Stimulated activated CD8-positive, alpha-beta memory T cell treated with anti-CD3 and anti-CD28 coated beads, Interleukin-4, amount 100 ng/mL, for 24 hours (primary cell): ENCODE data around the gene SC5D.

Experiments used
- DNase-seq: peaks from one replicate; pipeline ENCODE4 v3.0.0-alpha.2; 2020; ENCODE audit warnings: low read depth

SC5D gene

DNA sequence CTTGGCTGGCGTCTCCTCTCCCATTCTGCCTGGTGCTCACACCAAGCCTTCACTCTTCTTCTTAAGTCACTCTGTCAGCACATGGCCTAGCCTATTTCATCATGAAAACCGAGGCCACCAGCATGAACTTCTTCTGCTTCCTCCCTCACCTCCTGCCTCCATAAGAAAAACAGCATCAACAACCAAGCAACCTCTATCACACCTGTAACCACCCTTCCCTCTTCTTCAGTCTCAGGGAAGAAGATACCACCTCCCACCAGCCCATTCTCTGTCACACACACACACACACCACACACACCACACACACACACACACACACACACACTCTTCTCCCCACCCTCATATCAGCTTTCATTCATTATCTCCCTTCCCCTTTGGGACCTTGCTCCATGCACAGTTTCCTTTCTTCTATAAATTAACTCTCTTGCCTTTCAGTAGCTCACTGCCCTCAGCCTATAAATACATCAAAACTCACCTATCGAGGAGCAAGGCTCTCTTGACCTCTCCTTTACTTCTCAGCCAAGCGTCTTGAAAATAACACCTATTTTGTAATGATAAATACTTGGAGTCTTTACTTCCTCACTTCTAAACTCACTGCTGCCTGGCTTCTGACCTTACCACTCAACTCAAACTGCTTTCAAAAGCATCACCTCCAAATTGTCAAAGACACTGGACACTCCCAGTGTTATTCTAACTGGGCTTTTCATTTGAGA is 36.6 kb downstream of the SC5D start:
- DNase-seq, result no peak

DNA sequence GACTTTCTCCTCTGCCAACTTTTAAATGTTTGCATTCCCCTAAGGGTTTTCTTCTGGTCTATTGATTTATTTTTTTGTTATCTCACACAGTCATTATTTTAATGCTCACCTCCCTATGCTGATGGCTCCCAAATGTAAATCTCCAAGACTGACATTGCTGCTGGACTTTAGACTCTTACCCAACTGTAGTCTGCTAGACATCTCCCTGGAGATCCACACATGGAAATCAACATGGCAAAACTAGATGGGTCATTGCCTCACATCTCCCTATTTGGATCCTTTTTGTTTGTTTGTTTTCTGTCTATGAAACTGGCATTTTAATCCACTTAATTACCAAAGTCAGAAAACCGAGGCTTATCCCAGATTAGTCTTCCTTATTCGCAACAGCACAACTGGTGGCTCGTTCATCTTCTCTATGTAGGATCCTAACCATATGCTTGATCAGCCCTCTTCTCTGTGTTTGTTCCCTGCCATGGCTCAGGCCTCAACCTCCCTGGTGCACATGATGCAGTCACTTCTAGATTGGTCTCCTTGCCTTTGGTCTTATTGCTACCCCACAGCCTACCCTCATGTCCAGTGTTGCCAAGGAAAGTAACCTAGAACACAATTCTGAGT is 37.3 kb downstream of the SC5D start:
- DNase-seq, result no peak

DNA sequence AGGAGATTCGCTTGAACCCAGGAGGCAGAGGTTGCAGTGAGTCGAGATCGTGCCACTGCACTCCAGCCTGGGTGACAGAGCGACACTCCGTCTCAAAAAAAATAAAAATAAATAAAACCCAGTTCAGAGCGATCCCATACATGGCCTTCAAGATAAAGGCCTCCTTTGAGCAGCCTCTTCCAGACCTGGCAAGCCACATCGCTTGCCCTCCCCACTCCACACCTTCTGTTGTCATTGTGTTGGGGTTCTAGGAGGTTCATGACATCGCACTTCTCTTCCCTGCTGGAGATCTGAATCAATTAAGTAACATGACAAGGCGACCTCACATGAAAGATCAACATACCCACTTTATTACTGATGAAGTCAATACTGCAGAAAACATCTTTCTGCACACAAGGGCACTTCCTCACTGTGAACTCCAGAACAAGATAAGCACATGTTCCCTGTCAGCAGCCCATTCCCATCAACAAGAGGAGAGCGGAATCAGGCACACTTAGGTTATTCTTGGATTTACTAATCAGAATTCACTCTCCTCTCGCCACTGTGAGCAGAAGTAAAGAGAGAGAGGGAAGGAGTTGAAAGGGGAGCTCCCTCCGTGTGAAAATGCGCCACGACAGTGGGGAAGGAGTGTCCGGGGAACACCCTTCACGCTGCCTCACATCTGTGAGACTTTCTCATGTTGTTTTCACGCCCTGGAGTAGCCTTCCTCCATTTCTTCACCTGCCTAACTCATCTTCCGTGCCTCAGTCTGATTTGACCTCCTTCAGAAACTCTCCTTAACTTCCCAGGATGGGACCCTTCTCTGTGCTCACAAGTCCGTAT is 38.3 kb downstream of the SC5D start:
- DNase-seq, result no peak

DNA sequence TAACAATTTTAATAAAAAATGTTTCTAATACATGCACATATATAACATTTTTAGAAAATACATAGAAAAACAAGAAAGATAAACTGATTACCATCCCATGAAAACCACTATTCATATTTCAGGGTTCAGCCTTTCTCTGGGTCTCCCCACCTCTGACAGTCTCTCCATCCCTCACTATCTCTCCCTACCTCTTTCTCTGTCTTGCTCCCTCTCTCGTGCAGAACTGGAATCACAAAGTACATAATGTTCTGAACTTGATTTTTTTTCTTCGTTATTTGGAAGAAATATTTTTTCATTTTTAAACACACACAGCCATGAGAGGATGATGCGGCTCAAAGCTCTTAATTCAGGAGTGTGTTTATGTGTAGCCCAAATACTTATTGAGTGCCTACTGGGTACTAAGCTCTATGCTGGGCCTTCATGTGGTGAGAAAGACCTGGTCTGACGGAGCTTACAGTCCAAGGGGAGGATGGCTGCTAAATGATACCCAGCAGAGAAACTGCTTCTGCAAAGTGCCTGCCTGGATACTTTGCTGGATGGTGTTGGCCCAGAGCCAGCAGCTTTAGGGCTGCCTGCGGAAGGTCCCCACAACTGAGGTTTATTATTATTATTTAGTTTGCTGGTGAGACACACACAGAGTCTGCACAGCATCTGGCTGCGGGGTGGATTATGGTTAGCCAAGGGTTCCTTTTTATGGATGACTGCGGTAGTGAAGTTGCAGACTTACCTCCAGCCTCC is 42.6 kb downstream of the SC5D start:
- DNase-seq, result no peak

DNA sequence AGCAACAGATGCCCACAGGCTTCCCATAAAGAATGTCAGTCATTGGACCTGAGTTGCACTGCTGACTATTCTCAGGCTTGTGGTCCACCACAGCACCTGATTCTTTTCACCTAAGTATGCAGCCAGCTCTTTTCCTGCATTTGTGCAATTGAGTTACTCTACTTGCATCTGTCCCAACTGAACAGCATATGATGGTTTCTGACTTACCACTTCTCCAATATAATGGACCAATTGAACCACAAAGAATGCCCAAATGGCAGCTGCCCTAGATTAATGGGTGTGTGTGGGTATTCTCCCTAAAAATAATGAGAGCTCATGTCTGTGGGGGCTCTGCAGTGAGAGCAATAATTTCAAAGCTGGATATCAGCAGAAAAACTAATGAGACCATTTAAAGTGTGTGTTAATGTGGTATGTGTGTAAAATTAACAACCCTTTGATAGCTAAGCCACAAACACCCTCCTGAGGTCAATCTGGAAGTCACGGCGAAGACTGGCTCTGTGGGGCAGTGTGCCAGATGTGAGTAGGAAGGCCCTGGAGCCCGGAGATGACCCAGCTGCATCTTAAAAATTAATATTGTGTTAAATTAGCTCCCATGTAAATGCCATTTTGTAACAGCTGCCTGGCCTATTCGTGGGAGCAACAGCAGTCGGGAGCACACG is 43.8 kb downstream of the SC5D start:
- no peak for DNase-seq

DNA sequence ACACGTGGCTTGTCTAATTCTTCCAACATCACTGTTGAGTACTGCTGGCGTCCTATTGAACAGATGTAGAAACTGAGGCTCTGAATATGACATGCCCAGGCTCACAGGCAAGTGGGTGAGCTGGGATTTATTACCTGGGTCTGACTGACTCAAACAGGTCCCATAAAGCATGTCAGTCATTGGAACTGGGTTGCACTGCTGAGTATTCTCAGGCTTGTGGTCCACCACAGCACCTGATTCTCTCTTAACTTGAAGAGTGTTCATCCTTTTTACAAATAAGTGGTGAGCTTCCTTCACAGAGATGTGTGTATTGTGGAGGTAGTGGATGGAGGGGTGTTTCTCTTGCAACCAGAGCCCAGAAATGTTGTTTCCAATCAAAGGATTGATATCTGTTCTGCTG is 44.5 kb downstream of the SC5D start:
- DNase-seq, result no peak

DNA sequence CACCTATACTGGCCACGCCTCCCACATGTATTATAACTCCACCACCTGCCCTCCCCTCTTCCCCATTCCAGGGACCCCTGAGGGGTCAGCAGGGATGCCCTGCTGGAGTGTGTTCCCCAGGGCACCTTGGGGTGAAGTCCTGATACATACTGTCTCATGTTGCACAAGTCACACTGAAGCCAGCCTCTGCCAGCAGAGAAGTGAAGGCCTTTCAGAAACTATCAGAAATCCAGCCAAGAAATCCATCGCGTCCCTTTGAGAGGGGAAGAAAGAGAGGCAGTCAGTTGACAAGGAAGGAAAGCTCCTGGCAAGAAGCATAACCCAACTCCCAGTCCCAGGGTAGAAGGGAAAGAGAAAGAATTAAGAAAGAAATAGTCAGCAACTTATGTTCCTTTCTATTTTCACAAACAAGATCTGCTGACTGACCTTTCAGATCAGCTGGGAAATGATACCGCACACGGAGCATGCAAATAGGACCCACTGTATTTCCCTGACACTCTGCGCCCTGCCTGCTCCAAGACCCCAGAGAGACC is 45.2 kb downstream of the SC5D start:
- DNase-seq, result no peak

DNA sequence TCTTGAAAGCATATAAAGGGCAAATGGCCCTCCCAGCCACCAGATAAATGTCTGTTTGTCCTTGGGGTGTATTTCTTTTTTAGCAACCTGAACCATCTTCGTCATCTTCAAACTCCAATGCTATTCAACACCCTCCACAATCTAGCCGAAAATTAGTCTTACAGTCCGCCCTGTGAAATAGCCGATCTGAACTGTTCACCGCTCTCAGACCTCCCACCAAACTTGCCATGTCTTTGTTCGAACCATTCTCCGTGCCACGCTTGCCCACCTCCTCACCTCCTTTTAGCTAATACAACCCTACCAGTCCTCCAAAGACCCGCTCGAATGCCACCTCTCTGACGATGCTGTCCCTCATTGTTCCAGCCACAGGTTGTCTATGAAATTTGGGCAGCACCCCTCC is 46.0 kb downstream of the SC5D start:
- no peak for DNase-seq

DNA sequence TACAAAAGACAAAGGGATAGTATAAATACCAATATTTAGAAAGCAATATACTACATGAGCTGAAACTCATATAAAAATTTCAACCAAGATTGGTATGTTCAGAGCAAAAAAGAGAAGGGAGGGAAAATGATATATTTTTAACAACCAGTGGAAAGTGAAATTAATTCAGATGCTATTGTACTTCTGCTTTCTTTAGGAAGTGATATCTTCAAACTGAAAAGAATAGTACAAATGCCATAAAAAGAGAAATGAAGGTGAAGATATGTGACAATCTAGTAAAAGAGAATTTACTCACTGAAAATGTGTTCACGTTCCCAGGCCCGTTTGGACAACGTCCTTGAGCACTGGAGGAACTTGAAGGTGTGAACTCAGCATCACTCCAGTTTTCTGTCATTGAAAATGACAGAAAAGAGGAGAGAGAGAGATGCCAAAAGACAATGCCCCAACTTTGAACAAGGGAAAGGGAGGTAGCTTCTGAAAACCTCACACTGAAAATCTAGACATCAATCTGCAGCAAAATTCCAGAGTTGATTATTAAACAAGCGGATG is 47.5 kb downstream of the SC5D start:
- DNase-seq, result no peak

DNA sequence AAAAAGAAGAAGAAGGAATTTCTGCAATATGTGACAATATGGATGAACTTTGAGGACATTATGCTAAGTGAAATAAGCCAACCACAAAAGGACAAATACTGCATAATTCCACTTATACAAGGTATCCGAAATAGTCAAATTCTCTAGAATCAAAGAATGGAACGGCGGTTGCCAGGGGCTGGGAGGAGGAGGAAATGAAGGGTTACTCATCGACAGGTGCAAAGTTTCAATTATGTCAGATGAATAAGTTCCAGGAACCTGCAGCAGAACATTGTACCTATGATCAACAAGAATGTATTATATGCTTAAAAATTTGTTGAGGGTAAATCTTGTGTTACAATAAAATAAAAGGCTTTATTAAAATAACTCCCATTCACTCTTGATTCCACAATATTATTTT is 49.0 kb downstream of the SC5D start:
- DNase-seq, result no peak

DNA sequence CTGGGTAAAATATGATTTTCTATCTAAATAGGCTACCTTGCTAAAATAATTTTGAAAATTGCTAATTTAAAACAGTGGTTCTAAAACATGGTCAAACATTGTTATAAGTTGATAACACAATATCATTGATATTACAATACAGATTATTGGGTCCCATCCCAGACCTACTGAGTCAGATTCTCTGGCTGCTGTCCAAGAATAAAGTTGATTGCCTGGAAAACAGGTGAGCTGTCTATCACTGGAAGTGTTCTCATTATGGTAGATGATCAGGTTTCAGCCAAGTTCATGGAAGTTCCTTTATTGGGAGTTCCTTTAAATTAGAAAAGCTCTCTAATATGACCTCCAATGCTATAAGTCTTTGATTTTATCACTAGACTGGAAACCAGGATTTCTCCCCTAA is 52.3 kb downstream of the SC5D start:
- DNase-seq, result no peak

DNA sequence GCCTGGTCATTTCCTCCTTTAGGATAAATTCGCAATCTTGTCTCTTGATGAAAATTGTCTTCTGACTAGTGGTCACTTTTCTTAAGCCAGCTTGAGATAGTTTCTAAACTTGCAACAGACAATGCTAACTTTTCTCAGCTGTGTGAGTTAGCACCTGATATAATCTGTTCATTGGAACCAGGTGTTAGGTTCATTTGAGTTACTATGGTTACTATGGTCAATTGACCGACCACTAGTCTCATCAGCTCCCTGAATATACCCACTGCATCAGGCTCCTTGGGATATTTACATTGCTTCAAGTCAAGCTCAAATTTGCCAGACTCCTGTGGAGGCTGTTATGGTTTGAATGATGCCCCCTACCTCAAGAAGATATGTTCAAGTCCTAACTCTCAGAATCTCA is 54.5 kb downstream of the SC5D start:
- DNase-seq, result no peak

DNA sequence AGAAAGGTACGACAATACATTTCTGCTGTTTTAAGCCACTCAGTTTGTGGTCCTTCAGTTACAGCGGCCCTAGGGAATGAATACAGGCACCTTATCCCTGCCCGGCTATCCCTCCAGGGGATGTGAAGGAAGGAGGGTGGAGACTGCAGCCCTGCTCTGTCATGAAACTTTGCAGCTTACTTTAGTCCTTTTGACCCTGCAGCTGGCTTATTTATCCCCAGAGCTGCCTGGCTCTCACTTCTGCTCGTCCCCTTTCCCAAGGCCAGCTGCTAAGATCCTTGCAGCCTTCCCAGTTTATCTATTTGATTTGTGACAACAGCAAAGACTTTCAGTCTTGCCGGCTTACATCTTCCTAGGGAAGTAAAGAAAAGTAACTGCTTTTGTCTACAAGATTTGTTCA is 55.2 kb downstream of the SC5D start:
- DNase-seq, result no peak

DNA sequence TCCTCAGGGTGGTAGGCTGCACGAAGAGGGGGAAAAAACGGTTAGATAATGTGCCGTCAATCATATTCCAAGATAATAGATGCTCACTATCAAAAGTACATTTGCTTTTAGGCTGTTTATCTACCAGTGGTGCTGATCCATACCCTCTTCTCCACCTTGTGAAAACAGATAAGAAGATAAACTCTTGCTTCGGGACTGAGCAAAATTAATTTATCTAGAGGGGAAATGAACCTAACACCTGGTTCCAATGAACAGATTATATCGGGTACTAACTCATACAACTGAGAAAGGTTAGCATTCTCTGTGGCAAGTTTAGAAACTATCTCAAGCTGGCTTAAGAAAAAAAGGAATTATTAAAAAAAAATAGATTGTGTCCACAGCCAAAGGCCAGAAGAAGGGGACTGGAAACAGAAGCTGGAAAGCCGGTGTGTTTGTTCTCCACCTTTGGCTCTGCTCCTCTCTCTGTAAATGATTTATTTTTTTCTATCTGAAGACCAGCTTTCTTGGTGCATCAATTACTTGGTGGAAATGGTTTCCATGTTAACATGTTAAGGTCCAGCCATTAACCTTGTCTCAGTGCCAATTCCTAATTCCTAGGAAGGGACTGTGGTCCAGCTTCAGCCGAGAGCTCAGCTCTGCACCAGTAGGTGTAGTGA is 55.8 kb downstream of the SC5D start:
- no peak for DNase-seq

DNA sequence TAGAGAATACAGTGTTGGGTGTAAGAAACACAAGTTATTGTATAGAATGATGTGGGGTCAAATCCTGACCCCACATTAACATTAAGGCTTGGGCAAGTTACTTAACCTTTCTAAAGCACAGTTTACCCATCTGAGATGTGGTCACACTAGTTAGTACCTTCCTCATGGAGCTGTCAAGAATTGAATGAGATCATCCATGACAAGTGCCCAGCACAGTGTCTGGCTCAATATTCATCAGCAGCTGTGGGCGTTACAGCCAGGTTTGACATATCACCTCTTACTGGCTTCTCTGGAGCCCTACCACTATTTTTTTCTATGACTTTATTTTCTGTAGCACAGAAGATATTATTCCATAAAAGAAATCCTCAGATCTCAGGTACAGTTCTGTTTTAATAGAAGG is 57.2 kb downstream of the SC5D start:
- DNase-seq, result no peak

DNA sequence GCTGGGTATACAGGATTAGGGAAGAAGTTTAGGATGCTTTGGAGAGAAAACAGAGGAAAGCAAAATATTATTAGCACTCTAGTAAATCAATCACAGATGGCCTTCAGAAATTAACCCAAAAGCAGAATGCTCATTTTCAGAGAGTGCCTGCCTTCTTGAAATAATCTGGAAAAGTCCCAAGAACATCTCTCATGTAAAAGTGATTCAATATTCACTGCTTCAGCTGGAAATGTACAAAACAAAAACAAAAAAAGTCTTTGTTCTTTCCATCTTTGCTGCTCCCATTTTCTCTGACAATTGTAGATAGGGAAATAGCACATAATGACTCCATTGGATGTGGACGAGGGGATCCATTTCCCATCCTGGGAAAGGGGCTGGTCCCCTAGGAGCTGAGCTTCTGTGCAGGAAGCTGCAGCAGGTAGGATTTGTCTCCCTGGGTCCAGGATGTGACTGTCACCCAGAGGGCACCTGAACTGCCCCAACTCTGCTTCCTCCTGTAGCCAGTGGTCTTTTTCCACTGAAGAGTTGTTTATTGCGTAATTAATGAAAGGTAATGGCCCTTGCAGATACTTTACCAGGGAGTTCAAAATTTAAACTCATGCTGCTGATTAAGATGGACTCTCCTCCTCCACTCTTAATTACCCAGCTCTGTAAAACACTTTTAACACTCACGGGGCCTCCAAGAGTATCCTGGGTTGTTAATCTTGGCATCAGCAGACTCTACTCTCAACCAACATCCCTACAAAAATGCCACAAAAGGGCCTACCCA is 57.9 kb downstream of the SC5D start:
- no peak for DNase-seq

DNA sequence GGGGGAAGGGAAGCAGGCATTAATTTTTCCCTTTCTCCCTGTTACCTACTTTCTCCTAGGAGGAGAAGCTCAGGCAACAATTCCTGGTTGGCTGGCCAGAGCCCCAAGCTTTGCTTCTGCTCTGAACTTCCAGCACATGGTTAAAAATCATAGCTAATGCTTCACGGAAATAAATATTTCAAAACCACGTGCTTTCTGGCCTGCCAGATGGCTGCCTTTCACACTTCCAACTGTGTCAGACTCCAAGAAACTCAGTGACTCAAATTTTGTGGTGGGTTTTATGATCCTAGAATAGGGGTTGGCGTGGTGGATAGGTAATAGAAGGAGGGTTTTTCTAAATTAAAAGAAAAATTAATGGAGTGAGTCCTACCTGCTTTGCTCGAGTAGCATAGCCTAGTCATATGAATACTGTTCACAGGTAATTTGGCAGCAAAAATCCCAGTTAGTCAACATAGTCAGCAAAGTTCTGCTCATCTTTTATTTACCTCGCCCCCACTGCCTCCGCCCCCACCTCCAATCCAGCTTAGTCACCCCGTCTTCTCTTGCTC is 58.6 kb downstream of the SC5D start:
- no peak for DNase-seq

DNA sequence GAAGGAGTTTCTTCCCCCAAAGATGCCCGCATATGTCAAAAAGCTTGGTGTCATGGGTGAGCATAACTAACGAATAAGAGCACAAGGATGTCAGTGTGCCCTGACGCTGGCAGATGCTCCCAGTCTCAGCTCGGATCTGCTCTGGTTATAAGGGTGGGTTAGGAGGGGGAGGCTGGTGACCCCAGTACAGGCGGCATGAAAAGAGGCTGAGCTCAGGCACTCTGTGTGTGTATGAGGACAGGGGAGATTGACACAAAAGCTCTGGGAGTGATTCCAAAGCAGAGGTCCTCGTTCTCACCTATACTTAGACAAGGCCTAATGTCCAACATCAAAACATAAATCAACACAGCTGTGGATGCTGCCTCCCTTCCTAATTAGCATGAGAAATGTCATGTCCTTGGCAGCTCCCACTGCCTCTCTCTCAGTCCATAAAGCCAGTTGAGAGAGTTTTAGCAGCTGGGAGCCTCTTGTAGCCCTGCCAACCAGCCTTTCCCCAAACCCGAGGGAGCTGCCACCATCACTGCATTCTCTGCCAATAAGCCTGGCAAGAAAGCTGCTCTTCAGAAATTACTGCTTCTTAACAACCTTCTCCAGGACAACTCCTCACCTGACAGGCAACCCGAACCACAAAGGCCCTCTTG is 59.8 kb downstream of the SC5D start:
- no peak for DNase-seq

DNA sequence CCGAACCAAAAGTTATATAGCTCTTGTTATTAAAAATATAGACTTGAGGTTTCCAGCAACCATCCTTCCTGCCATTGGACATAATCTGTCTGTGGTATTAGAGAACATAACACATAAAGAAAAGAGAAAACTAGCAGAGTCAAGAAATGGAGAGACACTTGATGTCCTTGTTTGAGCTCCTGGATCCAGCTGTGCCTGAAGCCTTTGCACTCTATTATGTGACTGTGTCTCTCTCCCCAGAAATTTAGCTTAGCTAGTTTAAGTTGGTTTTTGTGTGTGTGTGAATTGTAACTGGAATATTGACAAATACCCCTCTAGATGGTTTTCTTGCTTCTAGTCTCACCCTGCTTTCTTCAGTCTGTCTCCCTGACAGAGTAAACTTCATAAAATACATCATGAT is 61.6 kb downstream of the SC5D start:
- no peak for DNase-seq
